ENCODE results near the gene PTPMT1.
A peak's percentile ranks its signal among the peaks of the same experiment; 100 is the strongest.
"Not testable (repeated sequence)": the region's sequence is repeated elsewhere in the genome, so short reads cannot be mapped to it uniquely, and the experiment has no call there.

Gene PTPMT1

DNA sequence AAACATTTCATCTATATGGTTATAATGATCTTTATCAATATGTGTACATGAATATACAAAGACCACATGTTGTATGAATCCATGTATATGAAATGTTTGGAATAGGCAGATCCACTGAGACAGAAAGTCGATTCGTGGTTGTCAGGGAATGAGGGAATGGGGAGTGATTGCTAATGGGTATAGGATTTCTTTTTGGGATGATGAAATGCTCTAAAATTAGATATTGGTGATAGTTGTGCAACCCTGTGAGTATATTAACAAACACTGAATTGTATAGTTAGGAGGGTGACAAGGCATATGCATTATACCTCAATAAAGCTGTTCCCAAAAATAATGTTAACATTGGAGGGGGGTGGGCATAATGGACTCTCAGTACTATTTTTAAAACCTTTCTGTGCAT, 5.0 kb upstream of the PTPMT1 start:
- Mint-ChIP-seq H3K4me1 (ENCODE audit: low read depth) (peaks cover 14% of the 10 kb centered on the region), H3K4me3 (no peak overlapping the region), H3K9me3 (ENCODE audit: low read depth) (no peaks in the 10 kb centered on the region), H3K27me3 (no peaks in the 10 kb centered on the region), H3K36me3 (peaks cover 2% of the 10 kb centered on the region), H3K27ac (no peak overlapping the region)

DNA sequence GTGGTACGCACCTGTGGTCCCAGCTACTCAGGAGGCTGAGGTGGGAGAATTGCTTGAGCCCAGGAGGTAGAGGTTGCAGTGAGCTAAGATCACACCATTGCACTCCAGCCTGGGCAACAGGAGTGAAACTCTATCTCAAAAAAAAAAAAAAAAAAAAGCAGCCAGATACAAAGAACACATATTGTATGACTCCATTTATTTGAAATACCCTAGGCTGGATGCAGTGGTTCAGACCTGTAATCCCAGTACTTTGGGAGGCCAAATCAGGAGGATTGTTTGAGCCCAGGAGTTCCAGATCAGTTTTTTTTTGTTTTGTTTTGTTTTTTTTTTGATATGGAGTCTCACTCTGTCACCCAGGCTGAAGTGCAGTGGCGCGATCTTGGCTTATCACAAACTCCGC, 3.0 kb upstream of the PTPMT1 start:
- H3K4me1 Mint-ChIP-seq (ENCODE audit: low read depth): peaks cover 20% of the 10 kb centered on the region
- not testable (repeated sequence) for H3K27me3 Mint-ChIP-seq; H3K9me3 Mint-ChIP-seq (ENCODE audit: low read depth); H3K36me3 Mint-ChIP-seq; H3K4me3 Mint-ChIP-seq; H3K27ac Mint-ChIP-seq

DNA sequence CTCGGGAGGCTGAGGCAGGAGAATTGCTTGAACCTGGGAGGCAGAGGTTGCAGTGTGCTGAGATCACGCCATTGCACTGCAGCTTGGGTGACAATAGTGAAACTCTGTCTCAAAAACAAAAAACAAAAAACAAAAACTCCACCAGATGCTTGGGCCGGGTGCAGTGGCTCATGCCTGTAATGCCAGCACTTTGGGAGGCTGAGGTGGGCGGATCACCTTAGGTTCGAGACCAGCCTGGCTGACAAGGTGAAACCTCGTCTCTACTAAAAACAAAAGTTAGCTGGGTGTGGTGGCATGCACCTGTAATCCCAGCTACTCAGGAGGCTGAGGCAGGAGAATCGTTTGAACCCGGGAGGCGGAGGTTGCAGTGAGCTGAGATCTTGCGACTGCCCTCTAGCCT, 1.0 kb upstream of the PTPMT1 start:
- peak overlapping the region; percentile 67 for H3K4me3 Mint-ChIP-seq
- H3K27ac Mint-ChIP-seq: peak overlapping the region; percentile 76
- not testable (repeated sequence) for H3K27me3 Mint-ChIP-seq; H3K36me3 Mint-ChIP-seq; H3K9me3 Mint-ChIP-seq (ENCODE audit: low read depth)
- peaks cover 20% of the 10 kb centered on the region for H3K4me1 Mint-ChIP-seq (ENCODE audit: low read depth)

GRCh38 chr11:47564933-47565339, 463 bp upstream of the PTPMT1 start:
- Mint-ChIP-seq H3K27me3 (no peaks in the 10 kb centered on the region), H3K4me1 (ENCODE audit: low read depth) (peaks cover 20% of the 10 kb centered on the region), H3K4me3 (peak overlapping the region; percentile 82), H3K9me3 (ENCODE audit: low read depth) (no peaks in the 10 kb centered on the region), H3K27ac (peak overlapping the region; percentile 83), H3K36me3 (peaks cover 2% of the 10 kb centered on the region)

DNA sequence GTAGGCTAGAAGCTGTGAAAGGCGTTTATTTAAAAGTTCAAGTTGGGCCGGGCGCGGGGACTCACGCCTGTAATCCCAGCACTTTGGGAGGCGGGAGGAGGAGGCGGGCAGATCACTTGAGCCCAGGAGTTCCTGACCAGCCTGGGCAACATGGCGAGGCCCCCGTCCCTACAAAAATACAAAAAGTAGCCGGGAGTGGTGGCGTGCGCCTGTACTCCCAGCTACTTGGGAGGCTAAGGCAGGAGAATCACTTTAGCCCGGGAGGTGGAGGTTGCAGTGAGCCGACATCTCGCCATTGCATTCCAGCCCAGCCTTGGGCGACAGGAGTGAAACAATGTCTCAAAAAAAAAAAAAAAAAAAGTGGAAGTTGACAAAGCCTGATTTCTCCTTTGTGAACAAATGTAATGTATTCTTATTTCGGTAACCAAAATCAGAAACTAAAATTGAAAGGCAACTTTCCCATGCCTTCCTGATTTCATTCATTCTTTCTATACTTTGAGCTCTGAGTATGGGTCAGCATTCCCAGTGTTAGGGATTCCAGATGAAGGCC, 825 bp downstream of the PTPMT1 start:
- peak overlapping the region; percentile 84 for H3K4me3 Mint-ChIP-seq
- peaks cover 22% of the 10 kb centered on the region for H3K4me1 Mint-ChIP-seq (ENCODE audit: low read depth)
- H3K9me3 Mint-ChIP-seq (ENCODE audit: low read depth): no peaks in the 10 kb centered on the region
- H3K27ac Mint-ChIP-seq: peak overlapping the region; percentile 85
- peaks cover 2% of the 10 kb centered on the region for H3K36me3 Mint-ChIP-seq
- H3K27me3 Mint-ChIP-seq: no peaks in the 10 kb centered on the region

GRCh38 chr11:47569646-47570045, 4.2 kb downstream of the PTPMT1 start:
- H3K4me3 Mint-ChIP-seq: no peak overlapping the region
- peaks cover 20% of the 10 kb centered on the region for H3K4me1 Mint-ChIP-seq (ENCODE audit: low read depth)
- H3K36me3 Mint-ChIP-seq: peaks cover 3% of the 10 kb centered on the region
- H3K27me3 Mint-ChIP-seq: no peaks in the 10 kb centered on the region
- H3K27ac Mint-ChIP-seq: peak overlapping the region; percentile 58
- no peaks in the 10 kb centered on the region for H3K9me3 Mint-ChIP-seq (ENCODE audit: low read depth)

DNA sequence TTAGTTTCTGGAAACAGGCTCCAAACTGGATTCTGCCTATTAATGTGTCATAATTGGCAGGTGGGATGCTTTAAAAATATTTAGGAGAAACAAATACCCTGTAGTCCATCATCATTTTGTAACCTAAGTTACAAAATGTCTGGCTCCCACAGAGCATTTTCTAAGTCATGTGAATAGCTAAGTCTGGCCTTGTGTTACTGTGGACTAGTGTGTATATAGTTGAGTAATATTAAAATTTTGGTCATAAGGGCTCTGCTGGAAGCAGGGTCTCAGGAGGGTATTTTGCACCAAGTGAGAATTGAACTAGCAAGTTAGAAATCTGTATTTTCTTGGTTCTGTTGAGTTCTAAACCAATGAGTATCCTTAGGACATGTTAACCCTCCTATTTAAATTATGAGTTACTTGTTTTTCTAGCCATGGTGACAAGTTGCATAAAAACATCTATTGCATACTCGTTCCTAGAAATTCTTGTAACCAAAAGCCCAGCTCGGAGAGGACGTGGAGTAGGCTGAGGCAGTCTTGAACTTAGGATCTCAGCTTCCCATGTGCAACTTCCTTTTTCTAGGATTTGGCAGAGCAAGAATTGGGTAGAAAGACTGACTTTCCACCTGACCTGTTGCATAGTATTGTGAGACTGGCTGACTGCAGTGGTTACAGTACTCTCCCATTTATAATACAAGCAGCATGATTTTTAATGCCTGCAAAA, 5.4 kb downstream of the PTPMT1 start:
- no peaks in the 10 kb centered on the region for H3K27me3 Mint-ChIP-seq
- no peak overlapping the region for H3K4me3 Mint-ChIP-seq
- peaks cover 17% of the 10 kb centered on the region for H3K4me1 Mint-ChIP-seq (ENCODE audit: low read depth)
- H3K9me3 Mint-ChIP-seq (ENCODE audit: low read depth): no peaks in the 10 kb centered on the region
- peaks cover 3% of the 10 kb centered on the region for H3K36me3 Mint-ChIP-seq
- peak overlapping the region; percentile 46 for H3K27ac Mint-ChIP-seq

DNA sequence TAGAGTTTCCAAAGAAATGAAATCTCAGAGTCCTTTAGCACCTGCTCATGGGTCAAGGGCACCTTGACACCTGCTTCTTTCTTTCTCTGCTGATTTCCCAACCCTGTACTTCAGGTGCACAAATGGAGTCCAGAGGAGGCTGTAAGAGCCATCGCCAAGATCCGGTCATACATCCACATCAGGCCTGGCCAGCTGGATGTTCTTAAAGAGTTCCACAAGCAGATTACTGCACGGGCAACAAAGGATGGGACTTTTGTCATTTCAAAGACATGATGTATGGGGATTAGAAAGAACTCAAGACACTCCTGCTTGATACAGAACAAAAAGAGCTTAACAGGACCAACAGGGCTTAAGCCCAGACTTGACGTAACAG, 5.9 kb downstream of the PTPMT1 start:
- no peak overlapping the region for H3K4me3 Mint-ChIP-seq
- peaks cover 3% of the 10 kb centered on the region for H3K36me3 Mint-ChIP-seq

DNA sequence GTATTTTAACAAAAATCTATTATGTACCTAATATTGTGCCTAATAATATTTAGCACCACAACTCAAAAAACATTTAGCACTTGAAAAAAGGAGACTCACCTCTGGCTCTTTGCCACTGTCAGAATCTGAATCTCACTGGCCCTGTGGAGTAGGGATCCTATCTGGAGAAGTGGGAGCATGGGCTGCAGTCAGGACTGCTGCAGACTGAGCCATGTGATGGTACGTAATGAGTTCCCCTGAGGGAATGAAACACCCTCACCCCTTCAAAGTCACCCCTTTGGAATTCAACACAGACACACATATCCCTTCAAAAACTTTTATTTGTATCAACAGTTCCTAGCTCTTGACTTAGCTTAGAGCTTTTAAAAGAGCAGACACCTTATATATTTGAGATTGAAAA, 6.5 kb downstream of the PTPMT1 start:
- no peak overlapping the region for H3K4me3 Mint-ChIP-seq
- no peaks in the 10 kb centered on the region for H3K27me3 Mint-ChIP-seq
- H3K4me1 Mint-ChIP-seq (ENCODE audit: low read depth): peaks cover 18% of the 10 kb centered on the region
- H3K36me3 Mint-ChIP-seq: peaks cover 3% of the 10 kb centered on the region
- no peak overlapping the region for H3K27ac Mint-ChIP-seq
- H3K9me3 Mint-ChIP-seq (ENCODE audit: low read depth): no peaks in the 10 kb centered on the region

More for the DNA sequence above, 5.9 kb downstream of the PTPMT1 start:
- Mint-ChIP-seq H3K9me3 (ENCODE audit: low read depth) (no peaks in the 10 kb centered on the region), H3K4me1 (ENCODE audit: low read depth) (peaks cover 18% of the 10 kb centered on the region), H3K27me3 (no peaks in the 10 kb centered on the region), H3K27ac (peak overlapping the region; percentile 46)

DNA sequence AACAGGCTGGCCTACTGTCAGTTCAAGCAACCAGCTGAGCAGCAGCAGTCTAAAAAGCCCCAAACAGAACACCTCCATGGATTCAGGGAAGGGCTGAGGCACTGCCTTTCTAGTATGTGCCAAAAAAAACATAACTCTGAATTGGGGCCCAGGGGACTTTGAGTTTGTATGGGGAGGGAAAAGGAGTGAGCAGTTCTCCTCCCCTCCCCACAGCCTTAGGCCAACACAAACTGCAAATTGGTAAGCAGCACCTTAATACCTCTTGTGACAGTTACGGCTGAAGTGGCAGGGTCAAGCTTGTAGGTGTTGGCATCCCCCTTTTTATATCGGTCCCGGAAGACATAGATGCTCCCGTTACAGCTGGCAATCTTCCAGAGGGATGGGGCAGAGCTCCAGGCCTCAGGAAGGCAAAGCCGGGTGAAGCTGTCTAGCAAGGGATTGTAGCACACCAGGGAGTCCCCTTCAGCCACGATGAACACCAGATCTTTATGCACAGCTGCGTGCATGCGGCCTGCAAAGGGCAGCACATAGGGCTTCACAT, 7.4 kb downstream of the PTPMT1 start:
- Mint-ChIP-seq H3K4me1 (ENCODE audit: low read depth) (peaks cover 27% of the 10 kb centered on the region), H3K9me3 (ENCODE audit: low read depth) (no peaks in the 10 kb centered on the region), H3K4me3 (no peak overlapping the region), H3K27me3 (no peaks in the 10 kb centered on the region), H3K36me3 (peaks cover 3% of the 10 kb centered on the region), H3K27ac (peak overlapping the region; percentile 75)

GRCh38 chr11:47573321-47573720, 7.9 kb downstream of the PTPMT1 start:
- H3K27me3 Mint-ChIP-seq: no peaks in the 10 kb centered on the region
- H3K9me3 Mint-ChIP-seq (ENCODE audit: low read depth): no peaks in the 10 kb centered on the region
- H3K4me1 Mint-ChIP-seq (ENCODE audit: low read depth): peaks cover 31% of the 10 kb centered on the region
- peaks cover 3% of the 10 kb centered on the region for H3K36me3 Mint-ChIP-seq
- no peak overlapping the region for H3K27ac Mint-ChIP-seq
- no peak overlapping the region for H3K4me3 Mint-ChIP-seq

DNA sequence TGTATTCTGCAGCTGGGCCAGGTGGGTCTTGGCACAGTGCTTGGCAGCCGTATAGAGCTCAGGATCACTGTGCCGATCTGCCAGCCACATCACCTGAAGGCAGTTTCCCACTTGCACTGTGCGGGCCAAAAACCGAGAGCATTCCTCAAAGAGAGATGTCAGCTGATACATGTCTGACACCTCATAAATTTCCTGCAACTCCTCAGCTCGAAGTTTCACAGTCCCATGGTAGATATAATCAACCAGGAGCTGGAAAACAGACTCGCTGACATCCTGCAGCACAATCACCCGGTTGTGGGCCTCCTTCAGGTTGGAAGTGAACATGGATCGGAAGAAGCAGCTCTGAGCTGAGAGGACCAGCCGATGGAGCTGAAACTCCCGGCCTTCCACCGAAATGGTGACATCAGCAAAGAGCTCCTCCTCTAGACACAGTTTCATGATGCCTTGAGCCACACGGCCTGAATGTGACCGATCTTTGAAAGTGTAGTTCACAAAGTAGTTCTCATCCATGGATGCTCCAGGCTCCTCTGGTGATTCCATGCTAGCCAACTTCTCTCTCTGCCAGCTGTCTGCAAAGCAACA, 12.2 kb downstream of the PTPMT1 start:
- Mint-ChIP-seq H3K27ac (peak overlapping the region; percentile 98), H3K36me3 (peaks cover 6% of the 10 kb centered on the region)

DNA sequence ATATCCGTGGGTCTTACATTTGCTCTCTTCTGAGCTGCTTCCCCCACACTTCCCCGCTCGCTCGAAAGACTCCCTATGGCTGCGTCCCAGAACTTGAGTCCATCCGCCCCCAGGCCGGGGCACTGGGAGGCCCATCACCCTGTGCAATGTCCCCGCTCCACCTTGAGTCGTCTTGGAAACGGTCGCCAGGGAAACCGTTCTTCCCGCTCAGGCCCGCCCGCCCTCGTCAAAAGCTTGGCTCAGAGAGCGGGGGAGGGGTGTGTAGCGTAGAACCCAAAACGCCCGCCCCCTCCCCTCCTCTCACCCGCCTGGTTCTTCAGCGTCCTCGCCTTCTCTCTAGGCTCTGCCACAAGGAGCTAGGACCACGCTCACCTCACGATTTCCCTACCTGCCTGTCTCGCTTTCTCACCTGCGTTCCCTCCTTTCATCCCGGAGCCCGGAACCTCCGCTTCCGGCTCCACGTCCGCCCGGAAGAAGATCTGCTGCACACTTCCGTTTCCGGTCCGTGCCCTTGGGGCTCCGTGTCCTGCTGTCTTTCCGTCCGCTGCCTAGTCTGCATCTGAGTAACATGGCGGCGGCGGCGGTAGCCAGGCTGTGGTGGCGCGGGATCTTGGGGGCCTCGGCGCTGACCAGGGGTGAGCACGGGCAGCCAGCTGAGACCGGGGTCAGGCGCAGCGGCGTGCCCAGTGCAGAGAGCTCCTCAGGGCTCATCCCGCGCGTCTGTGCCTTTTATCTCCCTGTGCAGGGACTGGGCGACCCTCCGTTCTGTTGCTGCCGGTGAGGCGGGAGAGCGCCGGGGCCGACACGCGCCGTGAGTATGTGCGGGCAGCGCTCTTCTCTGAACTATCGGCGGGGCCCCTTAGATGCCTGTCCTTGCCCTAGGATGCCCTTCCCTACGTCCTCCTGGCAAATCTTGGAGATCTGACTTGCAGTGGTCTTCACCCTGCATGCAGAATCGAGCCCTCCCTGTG, 13.4 kb downstream of the PTPMT1 start, which contains the start of the genes KBTBD4 and NDUFS3:
KBTBD4 (minus strand) TSS at position 447 of the 971 bp plus-strand sequence; CDS start at position 428, 19 bp downstream.
NDUFS3 (plus strand) TSS at position 551 of the 971 bp plus-strand sequence; CDS start at position 569, 18 bp downstream.
- peak within 1 kb of the TSS; percentile 98 for H3K4me3 Mint-ChIP-seq
- H3K9me3 Mint-ChIP-seq (ENCODE audit: low read depth): no peaks in the 10 kb centered on the region
- H3K36me3 Mint-ChIP-seq: peaks cover 7% of the 10 kb centered on the region
- peak within 1 kb of the TSS; percentile 98 for H3K27ac Mint-ChIP-seq
- H3K27me3 Mint-ChIP-seq: no peaks in the 10 kb centered on the region
- peaks cover 46% of the 10 kb centered on the region for H3K4me1 Mint-ChIP-seq (ENCODE audit: low read depth)

More for the DNA sequence above, 12.2 kb downstream of the PTPMT1 start:
- Mint-ChIP-seq H3K4me3 (peak overlapping the region; percentile 98), H3K27me3 (no peaks in the 10 kb centered on the region), H3K9me3 (ENCODE audit: low read depth) (no peaks in the 10 kb centered on the region), H3K4me1 (ENCODE audit: low read depth) (peaks cover 48% of the 10 kb centered on the region)

GRCh38 chr11:47583844-47584243, 18.4 kb downstream of the PTPMT1 start:
- Mint-ChIP-seq H3K9me3 (ENCODE audit: low read depth) (no peaks in the 10 kb centered on the region), H3K4me1 (ENCODE audit: low read depth) (peaks cover 22% of the 10 kb centered on the region), H3K36me3 (peaks cover 12% of the 10 kb centered on the region), H3K27me3 (no peaks in the 10 kb centered on the region), H3K4me3 (no peak overlapping the region), H3K27ac (no peak overlapping the region)
